22Rv1 (cell line): ENCODE data around the gene ANAPC13.

Experiments
- H3K27ac ChIP-seq: fragments of 450-650 bp; 2 replicates; pipeline ENCODE4 v1.5.1; 2017
- CTCF ChIP-seq: fragments of 450-650 bp; IDR thresholded peaks from 2 replicates; pipeline ENCODE4 v1.5.1; 2017; ENCODE audit warnings: mild to moderate bottlenecking
- ZFX ChIP-seq: fragments of 450-650 bp; IDR thresholded peaks from 2 replicates; pipeline ENCODE4 v1.6.1; 2017; ENCODE audit warnings: antibody characterized with exemption, borderline replicate concordance

Gene ANAPC13

DNA sequence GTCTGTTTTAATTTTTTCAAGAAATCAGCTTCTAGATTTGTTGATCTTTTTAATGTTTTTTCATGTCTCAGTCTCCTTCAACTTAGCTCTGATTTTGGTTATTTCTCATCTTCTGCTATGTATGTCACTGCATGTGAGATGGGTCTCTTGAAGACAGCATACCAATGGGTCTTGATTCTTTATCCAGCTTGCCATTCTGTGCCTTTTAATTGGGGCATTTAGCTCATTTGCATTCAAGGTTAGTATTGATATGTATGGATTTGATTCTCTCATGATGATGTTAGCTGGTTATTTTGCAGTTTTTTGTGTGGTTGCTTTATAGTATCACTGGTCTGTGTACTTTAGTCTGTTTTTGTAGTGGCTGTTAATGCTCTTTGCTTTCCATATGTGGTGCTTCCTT is 39.5 kb upstream of the ANAPC13 start:
- no peak overlapping the region for H3K27ac ChIP-seq
- no peak for TF ChIP-seq CTCF
- TF ChIP-seq ZFX: no peak

- H3K27ac ChIP-seq: no peak overlapping the region
- no peak for TF ChIP-seq ZFX
- no peak for TF ChIP-seq CTCF
Measured at GRCh38 chr3:134522541-134522940, 36.8 kb upstream of the ANAPC13 start.

- no peak for TF ChIP-seq CTCF
- TF ChIP-seq ZFX: no peak
- no peak overlapping the region for H3K27ac ChIP-seq
Measured at GRCh38 chr3:134517791-134518190, 32.0 kb upstream of the ANAPC13 start.

DNA sequence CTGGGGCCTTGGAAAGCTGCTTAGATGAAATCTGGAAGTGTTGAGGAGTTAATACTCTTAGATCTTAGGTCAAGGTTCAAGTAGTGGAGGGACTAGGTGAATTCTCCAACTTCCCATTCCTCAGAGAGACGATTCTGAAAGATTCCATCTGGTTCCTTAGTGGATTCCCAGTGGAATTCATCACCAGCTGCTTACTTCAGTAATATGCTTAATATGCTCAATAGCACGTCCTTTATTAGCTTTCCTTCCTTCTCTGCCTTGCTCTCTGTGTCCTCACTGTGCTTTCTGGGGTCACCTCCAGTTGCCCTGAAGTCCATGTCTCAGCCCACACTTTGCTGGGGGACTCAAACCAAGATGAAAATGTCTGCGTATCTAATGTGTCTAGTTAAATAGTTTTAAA is 31.1 kb upstream of the ANAPC13 start:
- H3K27ac ChIP-seq: no peak overlapping the region
- TF ChIP-seq CTCF (no peak), ZFX (no peak)

DNA sequence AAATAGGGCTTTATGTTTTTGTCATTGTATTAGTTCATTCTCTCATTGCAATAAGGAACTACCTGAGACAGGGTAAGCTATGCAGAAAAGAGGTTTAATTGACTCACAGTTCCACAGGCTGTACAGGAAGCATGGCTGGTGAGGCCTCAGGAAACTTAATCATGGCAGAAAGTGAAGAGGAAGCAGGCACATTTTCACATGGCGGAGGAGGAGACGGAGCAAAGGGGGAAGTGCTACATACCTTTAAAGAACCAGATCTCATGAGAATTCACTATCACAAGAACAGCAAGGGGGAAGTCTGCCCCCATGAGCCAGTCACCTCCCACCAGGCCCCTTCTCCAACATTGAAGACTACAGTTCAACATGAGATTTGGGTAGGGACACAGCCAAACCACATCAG is 25.7 kb upstream of the ANAPC13 start:
- TF ChIP-seq CTCF (no peak), ZFX (no peak)
- H3K27ac ChIP-seq: no peak overlapping the region

- TF ChIP-seq CTCF (no peak), ZFX (no peak)
- H3K27ac ChIP-seq: no peak overlapping the region
Measured at GRCh38 chr3:134505485-134505884, 19.7 kb upstream of the ANAPC13 start.

- no peak for TF ChIP-seq ZFX
- no peak for TF ChIP-seq CTCF
- H3K27ac ChIP-seq: no peak overlapping the region
Measured at GRCh38 chr3:134504132-134504531, 18.3 kb upstream of the ANAPC13 start.
